IPS-11a (cell line): Measurements from ENCODE around the gene ASIC1.

Experiments
- H3K4me3 ChIP-seq: one replicate; pipeline ENCODE4 v1.5.1; 2013; ENCODE audit warnings: low read depth, low read length, control low read depth

Gene ASIC1

GRCh38 chr12:50132505-50133135 lies 75.2 kb downstream of the ASIC1 start:
- H3K4me3 ChIP-seq, result no peak overlapping the region
